ENCODE data around the gene RPL10. TPM values are rescaled to one million over a fixed set of nuclear protein-coding genes. Genes with fewer than 3 reads are reported as not detected.

Gene RPL10
- total and polyA plus RNA-seq, 9 of the 15 experiments (the other 6 are each of a cell fraction or from before 2014, with no cell fraction given): 3,774 to 7,600 (median 5,014) TPM

DNA sequence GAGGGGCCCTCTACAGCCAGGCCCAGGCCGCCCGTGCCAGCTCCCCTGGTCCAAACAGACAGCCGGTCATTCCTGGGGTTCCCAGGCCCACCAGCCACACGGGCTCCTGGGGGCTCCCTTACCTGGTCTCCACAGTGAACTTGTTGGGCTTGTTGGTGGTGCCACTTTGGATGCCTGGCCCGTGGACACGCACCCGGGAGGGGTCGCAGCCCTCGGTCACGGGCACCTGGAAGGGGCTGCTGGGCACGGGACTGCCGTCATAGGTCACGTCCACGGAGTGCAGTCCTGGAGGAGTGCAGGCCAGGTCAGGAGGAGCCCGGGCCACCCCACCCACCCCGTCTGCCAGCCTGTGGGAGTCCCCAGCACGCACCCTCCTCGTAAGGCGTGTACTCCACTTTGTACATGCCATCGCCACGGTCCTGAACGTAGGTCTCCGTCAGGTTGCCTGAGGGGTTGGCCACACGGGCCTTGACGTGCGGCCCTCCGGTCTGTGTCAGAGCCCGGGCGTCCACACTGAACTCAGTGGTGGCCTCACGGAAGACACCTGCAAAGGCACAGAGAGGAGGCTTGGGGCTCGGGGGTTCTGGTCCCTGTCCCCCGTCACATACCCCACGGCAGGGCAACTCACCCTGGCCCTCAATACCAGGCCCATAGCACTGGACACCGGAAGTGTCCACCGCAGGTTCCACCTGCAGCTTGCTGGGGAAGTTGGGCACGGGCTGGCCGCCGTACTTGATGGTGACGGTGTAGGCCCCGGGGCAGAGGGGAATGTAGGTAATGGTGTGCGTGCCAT lies 38.6 kb upstream of the RPL10 start:
- no peaks in the 10 kb centered on the region for H3K9me3 ChIP-seq (replicated peaks; ENCODE audit: control insufficient read depth, insufficient read depth, low read depth, low read length)
- H3K27me3 ChIP-seq (ENCODE audit: control insufficient read depth in 2 of 2, insufficient read depth in 2 of 2, low read length in 2 of 2): no peaks in the 10 kb centered on the region
- H3K9me1 ChIP-seq (ENCODE audit: control insufficient read depth, insufficient read depth, low read length): no peaks in the 10 kb centered on the region
- H3K36me3 ChIP-seq (ENCODE audit: control insufficient read depth, insufficient read depth, low read length): peaks cover 94% of the 10 kb centered on the region; the same call in 2 of the 3 replicates
- ChIA-PET POLR2A (interaction anchor here (0.6 kb wide), 1 partner anchor 300 kb away, joined by 3 read pairs; no protein-coding TSS in a partner anchor), CTCF (ENCODE audit: low intra/inter-chr PET ratio) (no interaction called here)
- no peak overlapping the region for H3K4me2 ChIP-seq (ENCODE audit: insufficient read depth, low read length)
- no peak overlapping the region for H3K4me3 ChIP-seq
- WGBS (ENCODE audit: insufficient coverage, low coverage, missing lambda C conversion rate): 94% methylated on average over 20 of the region's 41 CpGs
- H4K20me1 ChIP-seq (replicated peaks; ENCODE audit: control insufficient read depth, insufficient read depth, low read length): no peaks in the 10 kb centered on the region
- peaks cover 0 to 19% of the 10 kb centered on the region in 2 experiments; a peak in 1 of 5 replicates for H3K4me1 ChIP-seq (replicated peaks in 1 of 2; ENCODE audit: control insufficient read depth in 2 of 2, insufficient read depth in 2 of 2, low read length in 2 of 2)
- no peak overlapping the region for H3K27ac ChIP-seq (ENCODE audit: extremely low read depth, low read depth, low read length)
- DNase-seq (ENCODE audit: extremely low read depth in 1 of 4, low spot score in 3 of 4) (no peak), FAIRE-seq (no peak), ATAC-seq (no peak)
- TSS peak; percentile 8 for BruUV-seq (replicated peaks)
- H2AFZ ChIP-seq (ENCODE audit: low read depth, low read length): no peak overlapping the region
- no peaks in the 10 kb centered on the region; the same call in 2 of the 3 replicates for H3K79me2 ChIP-seq (ENCODE audit: control insufficient read depth, insufficient read depth, low read length)
- TF ChIP-seq SRSF3 (IDR thresholded peaks at IDR 0.05; ENCODE audit: insufficient read depth, low read length): no peak
- TF ChIP-seq, protein P1, sequence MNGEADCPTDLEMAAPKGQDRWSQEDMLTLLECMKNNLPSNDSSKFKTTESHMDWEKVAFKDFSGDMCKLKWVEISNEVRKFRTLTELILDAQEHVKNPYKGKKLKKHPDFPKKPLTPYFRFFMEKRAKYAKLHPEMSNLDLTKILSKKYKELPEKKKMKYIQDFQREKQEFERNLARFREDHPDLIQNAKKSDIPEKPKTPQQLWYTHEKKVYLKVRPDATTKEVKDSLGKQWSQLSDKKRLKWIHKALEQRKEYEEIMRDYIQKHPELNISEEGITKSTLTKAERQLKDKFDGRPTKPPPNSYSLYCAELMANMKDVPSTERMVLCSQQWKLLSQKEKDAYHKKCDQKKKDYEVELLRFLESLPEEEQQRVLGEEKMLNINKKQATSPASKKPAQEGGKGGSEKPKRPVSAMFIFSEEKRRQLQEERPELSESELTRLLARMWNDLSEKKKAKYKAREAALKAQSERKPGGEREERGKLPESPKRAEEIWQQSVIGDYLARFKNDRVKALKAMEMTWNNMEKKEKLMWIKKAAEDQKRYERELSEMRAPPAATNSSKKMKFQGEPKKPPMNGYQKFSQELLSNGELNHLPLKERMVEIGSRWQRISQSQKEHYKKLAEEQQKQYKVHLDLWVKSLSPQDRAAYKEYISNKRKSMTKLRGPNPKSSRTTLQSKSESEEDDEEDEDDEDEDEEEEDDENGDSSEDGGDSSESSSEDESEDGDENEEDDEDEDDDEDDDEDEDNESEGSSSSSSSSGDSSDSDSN (IDR thresholded peaks at IDR 0.05; ENCODE audit: borderline replicate concordance in 1 of 2, low read depth in 2 of 2, low read length in 2 of 2): no peak
- TF ChIP-seq ZNF133 (CRISPR knock-in tag; IDR thresholded peaks at IDR 0.05): no peak
- peak; percentile 43; the same call in 1 of the 2 replicates for TF ChIP-seq POLR2G (IDR thresholded peaks at IDR 0.05; ENCODE audit: low read depth, low read length)
- TF ChIP-seq CREM (IDR thresholded peaks at IDR 0.05; ENCODE audit: low read depth): no peak
- TF ChIP-seq RBFOX2 (IDR thresholded peaks at IDR 0.05; ENCODE audit: low read depth, low read length): peak; percentile 60
- no peak for TF ChIP-seq HDAC6 (IDR thresholded peaks at IDR 0.05; ENCODE audit: low read depth, low read length)
- H3K9ac ChIP-seq (ENCODE audit: insufficient read depth in 1 of 2, low read depth in 2 of 2, low read length in 2 of 2): peak overlapping the region in 1 of 2 experiments; percentile 52; a peak in 1 of 4 replicates
- intact Hi-C loops (cut with micrococcal nuclease) (no loop called here), in situ Hi-C loops (cut with MboI) (no loop called here)

Data from K562 (cell line).